ENCODE results near the gene NUP93. TPM values are rescaled to one million over a fixed set of nuclear protein-coding genes. Genes with fewer than 3 reads are reported as not detected.

The NUP93 gene
- total RNA-seq, 4 donors from 2014 or later, result 12.9 to 30.7 (median 23.0) TPM

- intact Hi-C loops (cut with DNase I; ENCODE audit: low total_unique reads), result loop anchor here (5.0 kb wide), 1 partner anchor 63 kb away; the partner anchor contains the start of gene HERPUD1
- Histone ChIP-seq H3K4me1 (peaks cover 5 to 6% of the 10 kb centered on the region in 2 donors), H3K9me3 (no peaks in the 10 kb centered on the region), H3K4me3 (no peak overlapping the region), H3K36me3 (no peaks in the 10 kb centered on the region), H3K27me3 (no peaks in the 10 kb centered on the region), H3K27ac (no peak overlapping the region)
- DNase-seq (no peak), ATAC-seq (no peak)
- in situ Hi-C loops (cut with MboI; ENCODE audit: low sequenced_read_pairs in 4 of 4), result loop anchor here (10.0 kb wide), 2 partner anchors 85 to 175 kb away; no protein-coding TSS in a partner anchor
- TF ChIP-seq CTCF (IDR thresholded peaks at IDR 0.05 in 4 of 5, conservative IDR thresholded peaks at IDR 0.05 in 1 of 5), result no peak
- TF ChIP-seq POLR2A (IDR thresholded peaks at IDR 0.05), result no peak
These were observed 139.8 kb downstream of the NUP93 start for GRCh38 chr16:56869513-56870275.

- in situ Hi-C loops (cut with MboI; ENCODE audit: low sequenced_read_pairs in 4 of 4) (loop anchor here in 2 of 4 donors (10.0 kb wide), 2 partner anchors 84 to 174 kb away; no protein-coding TSS in a partner anchor), intact Hi-C loops (cut with DNase I; ENCODE audit: low total_unique reads) (no loop called here)
- no peak for ATAC-seq
- Histone ChIP-seq H3K27ac (no peak overlapping the region), H3K4me1 (peaks cover 5 to 6% of the 10 kb centered on the region in 2 donors), H3K4me3 (no peak overlapping the region), H3K27me3 (no peaks in the 10 kb centered on the region), H3K36me3 (no peaks in the 10 kb centered on the region), H3K9me3 (no peaks in the 10 kb centered on the region)
- TF ChIP-seq CTCF (IDR thresholded peaks at IDR 0.05 in 4 of 5, conservative IDR thresholded peaks at IDR 0.05 in 1 of 5) (no peak), POLR2A (IDR thresholded peaks at IDR 0.05) (no peak)
- DNase-seq, result no peak
These were observed 140.5 kb downstream of the NUP93 start for GRCh38 chr16:56870276-56870888.

GRCh38 chr16:56871172-56871593 is 141.3 kb downstream of the NUP93 start:
- in situ Hi-C loops (cut with MboI; ENCODE audit: low sequenced_read_pairs in 4 of 4), result loop anchor here in 2 of 4 donors (10.0 kb wide), 2 partner anchors 84 to 174 kb away; no protein-coding TSS in a partner anchor
- intact Hi-C loops (cut with DNase I; ENCODE audit: low total_unique reads), result no loop called here
- no peak for DNase-seq
- ATAC-seq, result no peak
- Histone ChIP-seq H3K36me3 (no peaks in the 10 kb centered on the region), H3K9me3 (no peaks in the 10 kb centered on the region), H3K4me3 (no peak overlapping the region), H3K27ac (no peak overlapping the region), H3K27me3 (no peaks in the 10 kb centered on the region), H3K4me1 (peaks cover 5 to 6% of the 10 kb centered on the region in 2 donors)
- no peak for TF ChIP-seq POLR2A (IDR thresholded peaks at IDR 0.05)
- no peak for TF ChIP-seq CTCF (IDR thresholded peaks at IDR 0.05 in 4 of 5, conservative IDR thresholded peaks at IDR 0.05 in 1 of 5)

- H3K9me3 ChIP-seq, result no peaks in the 10 kb centered on the region
- H3K27ac ChIP-seq, result no peak overlapping the region
- intact Hi-C loops (cut with DNase I; ENCODE audit: low total_unique reads), result no loop called here
- no peak for TF ChIP-seq POLR2A (IDR thresholded peaks at IDR 0.05)
- no peak for TF ChIP-seq CTCF (IDR thresholded peaks at IDR 0.05 in 4 of 5, conservative IDR thresholded peaks at IDR 0.05 in 1 of 5)
- H3K4me3 ChIP-seq, result no peak overlapping the region
- in situ Hi-C loops (cut with MboI; ENCODE audit: low sequenced_read_pairs in 4 of 4), result loop anchor here in 2 of 4 donors (10.0 kb wide), 2 partner anchors 82 to 172 kb away; no protein-coding TSS in a partner anchor
- DNase-seq, result no peak
- no peaks in the 10 kb centered on the region for H3K36me3 ChIP-seq
- H3K4me1 ChIP-seq, result no peaks in the 10 kb centered on the region
- no peak for ATAC-seq
- no peaks in the 10 kb centered on the region for H3K27me3 ChIP-seq
These were observed 143.0 kb downstream of the NUP93 start for GRCh38 chr16:56872863-56873391.
